Medulla oblongata (tissue), 1 donor: ENCODE data around the gene SLC17A9.
"Not testable (repeated sequence)": the region's sequence is repeated elsewhere in the genome, so short reads cannot be mapped to it uniquely, and the experiment has no call there.

Source experiments
- DNase-seq: peaks from one replicate; pipeline ENCODE4 v3.0.0-alpha.2; 2015; ENCODE audit errors: extremely low spot score

SLC17A9 gene

DNA sequence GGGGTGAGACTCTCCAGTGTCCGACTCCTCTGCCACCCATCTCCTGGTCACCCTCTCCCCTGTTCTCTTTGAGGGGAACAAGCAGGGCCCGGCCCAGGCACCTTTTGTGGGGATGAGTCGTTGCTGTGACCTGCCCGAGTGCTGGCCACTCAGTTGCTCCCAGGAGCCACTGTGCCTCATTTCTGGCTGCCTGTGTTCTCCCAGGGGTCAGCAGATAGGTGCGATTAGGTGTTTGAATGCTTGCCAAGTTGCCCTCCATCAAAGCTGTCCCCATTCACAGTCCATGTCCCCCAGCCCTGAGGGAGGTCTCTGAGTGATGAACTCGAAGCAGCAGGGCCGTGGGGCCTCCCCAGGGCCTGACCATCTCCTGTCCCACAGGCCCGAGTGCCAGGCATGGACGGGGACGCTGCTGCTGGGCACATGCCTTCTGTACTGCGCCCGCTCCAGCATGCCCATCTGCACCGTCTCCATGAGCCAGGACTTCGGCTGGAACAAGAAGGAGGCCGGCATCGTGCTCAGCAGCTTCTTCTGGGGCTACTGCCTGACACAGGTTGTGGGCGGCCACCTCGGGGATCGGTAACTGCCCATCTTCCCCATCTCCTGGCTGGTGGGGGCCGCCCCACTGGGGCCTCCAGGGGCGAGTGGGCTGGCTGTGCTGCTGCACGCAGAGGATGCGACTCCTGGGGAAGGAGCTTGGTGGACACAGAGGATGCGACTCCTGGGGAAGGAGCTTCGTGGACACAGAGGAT lies 4.1 kb downstream of the SLC17A9 start:
- DNase-seq, result no peak

DNA sequence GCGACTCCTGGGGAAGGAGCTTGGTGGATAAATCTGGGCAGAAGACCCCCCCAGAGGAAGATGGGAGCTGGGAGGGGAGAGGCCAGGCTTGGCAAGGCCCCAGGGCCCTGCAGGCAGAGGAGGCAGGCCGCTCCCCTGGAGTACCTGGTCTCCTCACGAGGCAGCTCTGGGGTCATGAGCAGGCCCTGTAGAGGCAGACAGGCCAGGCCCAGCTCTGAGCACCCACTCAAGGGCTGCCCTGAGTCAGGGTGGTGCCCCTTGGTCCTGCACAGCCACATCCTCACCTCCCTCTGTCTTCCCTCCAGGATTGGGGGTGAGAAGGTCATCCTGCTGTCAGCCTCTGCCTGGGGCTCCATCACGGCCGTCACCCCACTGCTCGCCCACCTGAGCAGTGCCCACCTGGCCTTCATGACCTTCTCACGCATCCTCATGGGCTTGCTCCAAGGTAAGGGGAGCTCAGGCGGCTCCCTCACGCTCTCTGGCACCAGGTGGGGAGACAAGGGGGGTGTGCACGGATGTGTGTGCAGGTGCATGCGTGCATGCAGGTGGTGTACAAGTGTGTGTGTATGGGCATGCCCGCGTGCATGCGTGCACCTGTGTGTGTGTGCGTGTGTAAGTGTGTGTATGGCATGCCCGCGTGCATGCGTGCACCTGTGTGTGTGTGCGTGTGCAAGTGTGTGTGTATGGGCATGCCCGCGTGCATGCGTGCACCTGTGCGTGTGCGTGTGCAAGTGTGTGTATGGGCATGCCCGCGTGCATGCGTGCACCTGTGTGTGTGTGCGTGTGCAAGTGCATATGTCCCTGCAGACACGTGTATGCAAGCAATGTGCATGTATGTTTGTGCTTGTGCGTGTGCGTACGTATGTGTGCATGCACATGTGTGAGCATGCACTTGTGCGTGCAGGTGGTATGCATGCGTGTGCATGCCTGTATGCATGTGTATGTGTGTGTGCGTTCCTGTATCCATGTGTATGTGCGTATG lies 4.9 kb downstream of the SLC17A9 start:
- no peak for DNase-seq

DNA sequence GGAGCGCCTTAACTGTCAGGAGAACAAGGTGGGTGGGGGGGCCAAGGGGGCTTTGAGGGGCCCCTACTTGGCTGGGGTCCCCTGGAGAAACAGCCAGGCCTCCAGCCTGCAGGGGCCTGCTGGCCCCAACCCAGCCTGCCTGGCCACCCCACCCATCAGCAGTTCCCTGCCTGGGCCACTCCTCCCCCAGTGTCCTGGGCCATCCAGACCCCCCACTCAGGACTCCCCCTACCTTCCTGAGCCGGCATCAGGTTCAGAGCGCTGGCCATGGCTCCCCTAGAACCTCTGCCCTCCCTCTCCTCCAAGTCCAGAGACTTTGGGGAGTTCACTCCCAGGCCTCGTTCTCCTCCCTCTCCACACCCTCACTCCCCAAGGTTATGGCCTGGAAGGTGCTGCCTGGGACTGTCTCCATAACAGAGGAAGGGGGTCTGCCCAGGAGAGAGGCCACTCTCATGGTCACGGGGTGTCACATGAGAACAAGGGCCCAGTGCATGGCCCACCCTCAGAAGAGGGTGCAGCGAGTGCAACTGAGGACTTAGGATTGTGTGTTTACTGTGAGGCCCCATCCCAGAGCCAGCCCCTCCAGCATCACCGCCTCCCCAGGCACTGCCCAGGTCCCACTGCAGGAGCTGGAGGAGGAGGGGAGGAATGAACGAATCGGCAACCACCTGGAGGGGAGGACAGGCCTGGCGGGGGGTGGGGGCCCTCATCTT lies 6.0 kb downstream of the SLC17A9 start:
- DNase-seq, result no peak

DNA sequence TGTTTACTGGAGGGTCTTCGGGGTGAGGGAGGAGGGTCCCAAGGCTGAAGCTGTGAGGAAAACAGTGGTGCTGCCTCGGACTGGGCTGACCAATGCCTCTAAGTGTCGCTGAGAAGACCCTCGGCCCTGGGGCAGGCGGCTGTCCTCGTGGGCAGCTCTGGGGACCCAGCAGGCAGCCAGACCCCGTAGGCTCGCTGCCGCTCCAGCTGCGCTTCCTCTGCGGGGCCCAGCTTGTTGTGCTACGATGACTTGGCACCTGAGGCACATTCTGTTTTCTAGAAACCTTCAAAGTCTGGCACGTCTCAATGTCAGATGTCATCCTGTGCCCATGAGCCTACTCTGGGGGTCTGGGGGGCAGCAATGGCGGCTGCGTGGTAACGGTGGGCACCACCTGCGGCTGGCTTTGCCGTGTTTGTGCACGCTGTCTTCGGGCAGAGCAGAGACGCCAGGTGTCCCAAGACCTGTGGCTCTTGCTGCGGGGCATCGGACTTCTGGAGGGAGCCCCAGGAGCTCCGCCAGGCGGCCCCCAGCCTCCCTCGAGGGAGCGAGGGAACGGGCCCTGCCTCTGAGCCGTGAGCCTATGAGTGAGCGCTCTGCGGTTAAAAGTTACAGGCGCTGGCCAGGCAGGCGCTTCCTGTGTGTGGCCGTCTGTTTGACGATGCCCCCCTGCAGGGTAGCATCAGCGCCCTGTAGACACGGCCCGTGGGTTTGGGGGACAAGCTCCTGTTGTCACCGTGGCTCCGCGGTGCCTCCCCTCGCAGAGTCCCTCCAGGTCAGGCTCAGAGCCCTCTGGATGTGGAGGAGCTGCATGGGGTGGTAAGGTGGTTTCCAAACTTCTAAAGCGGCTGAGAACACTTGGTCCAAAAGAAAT lies 6.8 kb downstream of the SLC17A9 start:
- no peak for DNase-seq

DNA sequence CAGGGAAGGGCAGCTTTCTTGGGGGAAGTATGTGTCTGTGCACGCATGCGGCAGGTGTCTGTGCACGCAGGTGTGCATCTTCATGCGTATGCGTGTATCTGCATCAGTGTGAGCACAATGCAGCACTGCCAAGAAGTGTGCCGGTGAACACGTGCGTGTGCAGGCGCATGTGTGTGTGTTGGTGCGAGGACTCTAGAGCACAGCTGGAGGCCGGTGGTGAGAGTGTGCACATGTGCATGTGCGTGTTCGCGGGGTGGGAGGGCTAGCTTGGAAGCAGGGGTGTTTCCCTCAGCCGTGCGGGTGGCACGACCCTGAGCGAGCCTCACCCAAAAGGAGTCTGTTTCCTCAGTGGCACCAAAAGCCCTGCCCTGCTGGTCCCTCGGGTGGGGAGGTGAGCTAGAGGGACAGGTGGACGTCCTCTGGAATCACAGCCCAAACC lies 7.5 kb downstream of the SLC17A9 start:
- no peak for DNase-seq

DNA sequence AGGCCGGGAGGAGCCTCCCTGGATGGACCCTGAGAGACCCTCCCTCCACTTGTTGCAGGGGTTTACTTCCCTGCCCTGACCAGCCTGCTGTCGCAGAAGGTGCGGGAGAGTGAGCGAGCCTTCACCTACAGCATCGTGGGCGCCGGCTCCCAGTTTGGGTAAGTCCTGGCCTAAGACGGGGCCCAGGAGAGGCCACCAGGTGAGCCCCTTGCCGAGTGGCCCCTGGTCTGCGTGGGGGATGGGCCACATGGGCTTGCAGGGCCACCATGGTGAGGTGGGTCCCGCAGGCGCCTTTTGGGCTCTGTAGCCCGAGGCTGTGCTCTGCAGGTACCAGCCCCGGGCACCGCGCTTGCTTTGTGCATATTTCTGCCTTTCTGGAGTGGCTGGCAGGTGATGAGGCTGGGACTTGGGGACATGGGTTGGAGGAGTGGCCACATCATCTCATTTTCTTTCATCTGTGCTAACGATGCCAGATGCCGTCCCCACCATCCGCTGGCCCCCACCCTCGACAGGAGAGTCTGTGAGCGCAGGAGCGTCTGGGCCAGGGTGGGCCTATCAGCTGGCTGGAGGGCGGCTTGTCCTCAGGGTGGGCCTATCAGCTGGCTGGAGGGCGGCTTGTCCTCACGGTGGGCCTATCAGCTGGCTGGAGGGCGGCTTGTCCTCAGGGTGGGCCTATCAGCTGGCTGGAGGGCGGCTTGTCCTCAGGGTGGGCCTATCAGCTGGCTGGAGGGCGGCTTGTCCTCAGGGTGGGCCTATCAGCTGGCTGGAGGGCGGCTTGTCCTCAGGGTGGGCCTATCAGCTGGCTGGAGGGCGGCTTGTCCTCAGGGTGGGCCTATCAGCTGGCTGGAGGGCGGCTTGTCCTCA lies 8.2 kb downstream of the SLC17A9 start:
- DNase-seq, result not testable (repeated sequence)

DNA sequence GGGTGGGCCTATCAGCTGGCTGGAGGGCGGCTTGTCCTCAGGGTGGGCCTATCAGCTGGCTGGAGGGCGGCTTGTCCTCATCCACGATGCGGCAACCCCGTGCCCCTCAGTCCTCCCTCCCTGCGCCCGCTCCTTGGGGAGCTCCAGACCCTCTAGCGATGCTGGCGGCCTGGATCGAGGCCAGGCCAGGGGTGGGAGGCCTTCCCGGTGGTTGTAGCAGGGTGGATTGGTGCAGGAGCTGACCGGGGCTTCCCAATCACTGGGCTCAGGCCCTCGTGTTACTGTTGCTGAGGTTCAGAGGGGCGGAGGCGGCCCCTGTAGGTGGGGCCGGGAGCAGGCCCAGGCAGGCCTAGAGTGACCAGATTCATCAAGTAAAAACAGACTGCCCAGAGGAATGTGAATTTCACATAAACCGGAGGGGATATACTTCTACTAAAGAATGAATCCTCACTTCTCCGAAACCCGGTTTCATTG lies 8.8 kb downstream of the SLC17A9 start:
- DNase-seq, result no peak

DNA sequence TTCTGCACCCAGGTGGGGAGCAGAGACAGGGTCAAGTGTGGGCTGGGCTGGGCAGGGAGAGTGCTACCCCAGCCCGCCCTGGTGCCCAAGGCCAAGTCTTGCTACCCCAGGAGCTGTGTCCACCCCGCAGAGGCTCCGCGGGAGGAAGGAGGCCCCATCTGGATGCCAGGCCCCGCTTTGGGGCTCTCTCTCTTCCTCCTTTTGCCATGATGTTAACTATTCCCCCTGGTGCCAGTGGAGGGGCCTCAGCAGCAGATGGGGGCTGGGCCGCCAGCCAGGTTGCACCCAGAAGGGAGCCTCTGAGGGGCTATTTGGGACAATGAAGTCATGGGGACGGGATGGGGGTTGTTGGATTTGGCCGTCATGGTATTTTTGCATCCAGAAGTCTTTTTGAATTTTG lies 9.3 kb downstream of the SLC17A9 start:
- DNase-seq, result no peak

DNA sequence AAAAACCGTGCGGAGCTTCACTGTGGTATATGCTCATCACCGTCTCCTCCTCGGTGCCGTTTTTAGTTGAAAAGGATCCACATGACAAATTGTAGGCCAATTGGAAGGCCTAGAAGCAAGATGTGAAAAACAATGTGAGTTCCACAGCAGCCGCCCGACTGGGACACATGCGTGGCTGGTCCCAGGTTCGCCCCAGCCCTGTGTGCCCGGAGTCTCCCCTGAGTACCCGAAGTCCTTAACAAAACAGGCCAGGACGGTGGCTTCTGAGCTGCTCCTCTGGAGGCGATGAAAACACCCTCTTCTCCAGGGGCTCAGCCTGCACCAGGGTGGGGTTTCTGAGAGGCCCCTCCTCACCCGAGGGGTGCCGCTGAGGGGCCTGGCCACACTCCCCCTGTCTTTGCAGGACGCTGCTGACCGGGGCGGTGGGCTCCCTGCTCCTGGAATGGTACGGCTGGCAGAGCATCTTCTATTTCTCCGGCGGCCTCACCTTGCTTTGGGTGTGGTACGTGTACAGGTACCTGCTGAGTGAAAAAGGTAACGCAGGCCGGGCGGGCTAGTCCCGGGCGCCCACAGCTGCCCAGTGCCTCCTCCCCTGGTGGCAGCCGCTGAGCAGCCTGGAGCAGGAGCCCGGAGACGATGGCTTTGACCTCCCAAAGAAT lies 9.8 kb downstream of the SLC17A9 start:
- DNase-seq, result no peak

DNA sequence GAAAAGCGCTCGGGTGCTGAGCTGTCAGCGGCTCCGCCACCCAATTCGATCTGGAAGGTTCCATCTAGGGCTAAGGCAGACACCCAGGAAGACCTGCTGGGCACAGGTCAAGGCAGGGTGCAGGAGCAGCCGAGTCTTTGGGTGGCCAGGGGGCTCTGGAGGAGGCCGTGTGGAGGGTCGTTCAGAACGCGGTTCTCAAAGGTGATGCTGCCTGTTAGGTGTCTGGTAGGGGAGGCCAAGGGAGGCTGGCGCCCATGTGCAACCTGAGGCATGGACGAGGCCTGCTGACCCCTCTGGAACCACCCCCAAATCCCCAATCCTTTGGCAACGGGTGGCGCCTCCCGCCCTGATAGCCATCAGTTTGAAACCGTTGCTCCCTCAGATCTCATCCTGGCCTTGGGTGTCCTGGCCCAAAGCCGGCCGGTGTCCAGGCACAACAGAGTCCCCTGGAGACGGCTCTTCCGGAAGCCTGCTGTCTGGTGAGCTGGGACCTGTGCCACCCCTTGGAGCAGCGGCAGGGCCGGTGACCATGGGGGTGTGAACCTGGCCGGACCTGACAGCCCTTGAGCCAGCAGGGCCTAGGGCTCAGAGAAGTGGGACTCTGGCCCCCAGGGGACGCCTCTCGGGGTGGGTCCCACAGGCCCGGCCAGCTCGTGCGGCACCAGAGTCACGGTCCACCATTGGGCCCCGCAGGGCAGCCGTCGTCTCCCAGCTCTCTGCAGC lies 10.5 kb downstream of the SLC17A9 start:
- no peak for DNase-seq

DNA sequence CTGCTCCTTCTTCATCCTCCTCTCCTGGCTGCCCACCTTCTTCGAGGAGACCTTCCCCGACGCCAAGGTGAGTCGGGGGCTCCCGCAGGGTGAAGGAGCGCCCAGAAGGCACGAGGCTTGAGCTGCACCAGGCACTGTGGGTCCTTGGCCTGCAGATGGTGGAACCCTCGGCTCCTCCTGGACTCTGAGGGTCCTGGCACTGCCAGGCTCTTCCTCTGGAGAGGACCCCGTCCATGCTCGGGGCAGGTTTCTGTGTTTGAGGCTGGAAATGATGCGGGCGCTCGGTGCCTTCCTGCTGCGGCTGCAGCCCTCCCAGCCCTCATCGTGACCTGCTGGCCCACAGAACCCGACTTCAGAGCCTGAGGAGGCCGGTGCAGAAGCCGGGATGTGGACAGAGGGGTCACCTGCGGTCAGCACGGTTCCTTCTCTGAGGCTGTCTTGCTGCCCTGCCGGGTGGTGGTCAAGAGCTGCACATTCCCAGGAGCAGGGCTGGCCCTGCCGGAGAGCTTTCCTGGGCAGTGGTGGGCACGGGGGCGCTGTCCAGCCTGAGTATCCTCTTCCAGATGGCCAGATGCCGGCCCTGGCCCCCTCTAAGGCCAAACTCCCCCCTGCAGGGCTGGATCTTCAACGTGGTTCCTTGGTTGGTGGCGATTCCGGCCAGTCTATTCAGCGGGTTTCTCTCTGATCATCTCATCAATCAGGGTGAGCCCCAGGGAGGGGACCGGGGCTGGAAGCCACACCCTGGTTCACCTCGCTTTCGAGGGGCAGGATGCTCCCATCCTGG lies 11.3 kb downstream of the SLC17A9 start:
- DNase-seq, result no peak

DNA sequence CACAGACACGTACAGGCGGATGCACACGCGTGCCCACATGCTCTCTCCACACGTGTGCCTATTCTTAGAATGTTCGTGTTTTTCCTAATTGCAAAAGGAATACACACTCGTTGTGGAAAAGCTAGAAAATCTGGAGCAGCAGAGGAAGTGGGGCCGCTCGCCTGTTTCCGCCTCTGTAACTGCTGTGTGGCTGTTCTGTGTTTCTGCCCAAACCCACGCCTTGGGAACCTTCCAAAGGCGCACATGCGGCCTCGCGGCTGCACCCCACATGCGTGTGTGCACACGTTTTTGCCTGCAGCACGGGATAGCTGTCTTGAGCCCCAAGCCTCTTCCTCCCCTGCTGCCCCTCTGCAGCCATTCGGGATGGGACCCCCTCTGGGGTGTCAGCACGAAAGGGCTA lies 12.2 kb downstream of the SLC17A9 start:
- DNase-seq, result no peak

DNA sequence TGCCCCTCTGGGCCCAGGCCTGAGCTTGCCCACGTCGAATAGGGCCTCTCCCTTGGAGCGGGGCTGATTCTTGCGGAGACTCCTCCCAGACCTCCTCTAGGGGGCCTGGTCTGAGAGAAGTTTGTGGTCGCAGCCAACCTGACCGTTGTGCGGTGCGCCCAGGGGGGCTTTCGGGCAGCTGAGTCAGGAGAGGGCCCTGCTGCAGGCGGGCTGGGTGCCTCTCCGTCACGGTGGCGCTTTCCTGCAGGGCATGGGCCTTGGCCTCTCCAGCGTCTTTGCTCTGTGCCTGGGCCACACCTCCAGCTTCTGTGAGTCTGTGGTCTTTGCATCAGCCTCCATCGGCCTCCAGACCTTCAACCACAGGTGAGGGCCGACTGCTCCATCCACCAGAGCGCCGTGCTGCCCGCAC lies 12.9 kb downstream of the SLC17A9 start:
- no peak for DNase-seq

DNA sequence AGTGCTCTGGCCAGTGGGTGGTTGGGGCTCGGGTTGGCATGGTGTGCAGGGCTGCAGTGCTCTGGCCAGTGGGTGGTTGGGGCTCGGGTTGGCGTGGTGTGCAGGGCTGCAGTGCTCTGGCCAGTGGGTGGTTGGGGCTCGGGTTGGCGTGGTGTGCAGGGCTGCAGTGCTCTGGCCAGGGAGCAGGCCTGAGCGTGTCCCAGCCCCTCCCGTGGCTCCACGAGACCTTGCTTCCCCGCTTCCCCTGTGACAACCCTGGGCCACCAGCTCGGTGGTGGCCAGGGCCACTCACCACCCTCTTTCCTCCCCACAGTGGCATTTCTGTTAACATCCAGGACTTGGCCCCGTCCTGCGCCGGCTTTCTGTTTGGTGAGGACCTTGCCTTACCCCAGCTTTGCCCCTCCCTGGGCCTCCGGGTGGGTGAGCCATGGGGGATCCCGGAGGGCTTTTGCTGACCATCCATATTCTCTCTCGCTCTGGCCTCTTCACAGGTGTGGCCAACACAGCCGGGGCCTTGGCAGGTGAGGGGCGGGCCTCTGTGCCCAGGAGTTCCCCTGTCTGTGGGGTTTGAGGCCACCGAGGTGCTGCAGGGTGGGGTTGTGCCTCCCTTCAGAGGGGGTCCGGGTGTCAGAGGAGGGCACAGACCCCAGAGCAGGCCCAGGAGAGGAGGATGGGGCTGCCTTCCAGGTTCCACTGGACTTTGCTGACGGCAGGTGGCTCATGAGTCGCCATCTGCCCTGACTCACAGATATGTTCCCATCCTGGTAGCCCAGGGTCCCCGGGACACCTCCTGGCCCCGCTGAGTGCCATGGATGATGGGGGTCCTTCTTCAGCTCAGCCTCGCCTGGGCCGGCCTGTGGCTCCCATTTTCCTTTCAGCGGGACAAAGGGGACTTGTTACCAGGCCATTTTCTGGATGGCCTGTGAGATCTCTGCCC lies 14.0 kb downstream of the SLC17A9 start:
- DNase-seq, result no peak

DNA sequence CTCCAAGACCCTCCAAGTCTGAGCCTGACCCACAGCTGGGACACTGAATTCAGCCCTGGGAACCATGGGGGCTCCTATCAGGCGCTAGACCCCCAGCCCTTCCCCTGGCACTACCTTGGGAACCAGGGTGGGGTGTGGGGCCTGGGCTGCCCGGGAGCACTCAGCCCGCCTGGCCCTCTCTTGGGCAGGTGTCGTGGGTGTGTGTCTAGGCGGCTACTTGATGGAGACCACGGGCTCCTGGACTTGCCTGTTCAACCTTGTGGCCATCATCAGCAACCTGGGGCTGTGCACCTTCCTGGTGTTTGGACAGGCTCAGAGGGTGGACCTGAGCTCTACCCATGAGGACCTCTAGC lies 14.6 kb downstream of the SLC17A9 start:
- no peak for DNase-seq

DNA sequence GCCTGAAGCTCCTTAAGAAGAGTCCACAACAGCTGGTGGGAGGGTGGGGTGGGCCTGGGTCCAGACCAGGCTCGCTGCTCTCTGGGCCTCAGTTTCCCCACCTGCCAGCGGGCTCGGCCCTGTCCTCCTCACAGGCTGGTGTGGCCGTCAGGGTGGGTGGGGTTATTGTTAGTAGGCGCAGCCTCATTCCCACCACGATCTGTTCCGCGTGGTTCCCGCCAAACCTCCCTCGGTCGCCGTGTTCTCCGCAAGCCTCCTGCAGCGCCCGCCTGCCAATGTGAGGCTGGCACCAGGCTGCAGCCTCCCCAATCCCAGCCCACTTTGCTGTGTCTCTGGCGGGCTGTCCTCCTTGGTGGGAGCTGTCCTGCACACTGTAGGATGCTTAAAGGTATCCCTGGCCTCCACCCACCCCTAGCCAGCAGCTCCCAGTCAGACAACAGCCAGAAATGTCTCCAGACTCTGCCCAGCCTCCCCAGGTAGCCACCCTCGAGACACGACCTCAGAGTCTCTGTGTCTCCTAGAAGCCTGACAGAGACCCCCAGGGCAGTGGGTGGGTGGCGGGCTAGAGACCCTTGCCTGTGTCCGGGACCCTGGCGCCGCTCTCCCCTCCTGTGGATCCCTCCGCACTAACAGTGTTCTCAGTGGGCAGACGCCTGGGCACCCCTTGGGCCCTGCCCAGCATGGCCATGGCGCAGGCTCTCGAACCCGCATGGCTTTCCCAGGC lies 15.3 kb downstream of the SLC17A9 start:
- no peak for DNase-seq
